ENCODE results near the gene ILDR1.

Gene ILDR1

GRCh38 chr3:121994551-121994950 is 27.5 kb downstream of the ILDR1 start:
- no peak for DNase-seq

GRCh38 chr3:121992601-121993560 is 29.2 kb downstream of the ILDR1 start:
- no peak for DNase-seq

DNA sequence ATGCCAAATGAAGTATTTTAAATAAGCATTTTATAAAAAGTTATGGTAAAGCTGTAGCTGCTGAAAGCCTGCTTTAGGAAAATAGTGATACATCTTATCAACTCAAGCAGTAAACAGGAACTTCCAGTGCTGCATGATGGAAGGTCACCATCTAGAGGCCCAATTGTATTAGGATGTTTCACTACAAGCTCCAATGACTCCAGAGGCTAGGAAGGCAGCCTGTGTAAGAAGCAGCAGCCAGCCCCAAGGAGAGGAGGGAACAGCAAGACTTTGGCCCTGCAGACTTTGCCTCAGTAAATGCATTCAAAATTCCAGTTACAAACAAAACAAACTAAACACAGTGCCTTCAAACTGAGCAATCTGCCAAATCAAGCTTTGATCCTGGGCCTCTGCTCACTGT is 32.1 kb downstream of the ILDR1 start:
- no peak for DNase-seq

- DNase-seq = no peak
These were observed 33.9 kb downstream of the ILDR1 start for GRCh38 chr3:121988146-121988545.

DNA sequence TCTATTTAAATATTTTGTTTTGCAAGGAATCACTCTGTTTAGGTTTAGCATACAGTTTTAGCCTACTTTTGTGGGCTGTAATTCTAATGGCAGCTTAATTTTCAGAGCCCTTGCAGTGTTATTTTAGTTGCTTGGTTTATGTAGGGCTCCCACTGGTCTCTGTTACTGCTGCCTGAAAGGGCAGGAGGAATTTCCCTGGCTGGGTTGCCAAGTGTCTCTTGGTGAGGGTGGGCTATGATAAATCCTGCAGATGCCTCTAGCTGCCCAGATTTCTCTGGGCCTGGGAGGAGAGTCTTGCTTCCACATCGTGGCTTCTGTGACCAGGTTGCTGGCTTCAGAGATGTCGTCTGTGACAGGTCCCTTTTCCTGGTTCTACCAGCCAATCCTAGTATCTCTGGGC is 36.2 kb downstream of the ILDR1 start:
- DNase-seq = no peak

DNA sequence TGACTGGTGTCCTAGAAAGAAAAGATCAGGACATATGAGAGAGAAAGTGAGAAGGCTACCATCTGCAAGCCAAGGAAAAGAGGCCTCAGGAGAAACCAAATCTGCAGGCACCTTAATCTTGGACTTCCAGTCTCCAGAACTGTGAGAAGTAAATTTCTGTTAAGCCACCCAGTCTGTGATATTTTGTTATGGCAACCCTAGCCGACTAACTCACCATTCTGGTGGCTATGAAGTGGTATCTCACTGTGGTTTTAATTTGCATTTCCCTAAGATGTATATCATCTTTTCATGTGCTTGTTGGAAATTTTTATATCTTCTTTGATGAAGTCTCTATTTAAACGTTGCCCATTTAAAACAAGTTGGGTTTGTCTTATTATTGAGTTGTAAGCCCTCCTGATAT is 40.6 kb downstream of the ILDR1 start:
- no peak for DNase-seq

DNA sequence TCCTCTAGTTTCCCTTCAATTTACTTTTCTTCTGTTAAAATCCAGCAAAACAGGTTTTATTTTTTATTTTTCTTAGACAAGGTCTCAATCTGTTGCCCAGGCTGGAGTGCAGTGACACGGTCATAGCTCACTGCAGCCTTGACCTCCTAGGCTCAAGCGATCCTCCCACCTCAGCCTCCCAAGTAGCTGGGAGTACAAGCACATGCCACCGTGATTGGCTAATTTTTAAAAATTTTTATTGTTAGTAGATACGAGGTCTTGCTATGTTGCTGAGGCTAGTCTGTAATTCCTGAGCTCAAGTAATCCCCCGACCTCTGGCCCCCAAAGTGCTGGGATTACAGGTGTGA is 41.6 kb downstream of the ILDR1 start:
- DNase-seq = no peak

DNA sequence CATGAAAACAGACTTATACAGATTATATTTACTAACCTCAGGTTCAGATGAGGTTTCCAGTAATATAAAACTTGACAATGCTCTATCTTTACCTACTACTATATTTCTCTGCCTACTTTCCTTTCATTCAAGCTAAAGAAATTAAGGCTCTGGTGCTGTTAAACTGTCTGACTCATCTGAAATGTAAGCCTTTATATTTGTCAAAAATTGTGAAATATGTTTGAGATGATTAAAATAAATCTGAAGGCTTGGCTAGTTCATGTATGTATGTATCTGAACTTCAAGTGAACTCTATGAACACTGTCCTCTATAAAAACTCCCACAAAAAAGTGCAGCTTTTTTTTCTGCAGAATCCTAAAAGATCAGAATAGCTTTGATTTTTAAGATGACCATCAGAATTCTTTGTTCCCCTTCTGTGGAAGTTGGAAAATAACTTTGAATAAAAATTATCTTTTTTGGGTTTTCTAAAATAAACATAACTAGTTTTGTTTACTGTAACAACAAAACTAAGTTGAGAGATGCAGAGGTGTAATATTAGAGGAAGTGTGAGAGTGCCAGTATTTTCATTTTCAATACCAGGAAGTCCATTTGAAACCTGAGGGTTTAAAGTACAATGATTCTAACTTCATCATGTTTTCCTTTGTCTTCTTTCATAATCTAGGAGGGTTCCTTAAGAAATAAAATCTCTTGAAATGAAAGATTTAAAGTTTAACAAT is 42.2 kb downstream of the ILDR1 start:
- no peak for DNase-seq

GRCh38 chr3:121979246-121979645 is 42.8 kb downstream of the ILDR1 start:
- DNase-seq = no peak

GRCh38 chr3:121976727-121977126 is 45.3 kb downstream of the ILDR1 start:
- no peak for DNase-seq

DNA sequence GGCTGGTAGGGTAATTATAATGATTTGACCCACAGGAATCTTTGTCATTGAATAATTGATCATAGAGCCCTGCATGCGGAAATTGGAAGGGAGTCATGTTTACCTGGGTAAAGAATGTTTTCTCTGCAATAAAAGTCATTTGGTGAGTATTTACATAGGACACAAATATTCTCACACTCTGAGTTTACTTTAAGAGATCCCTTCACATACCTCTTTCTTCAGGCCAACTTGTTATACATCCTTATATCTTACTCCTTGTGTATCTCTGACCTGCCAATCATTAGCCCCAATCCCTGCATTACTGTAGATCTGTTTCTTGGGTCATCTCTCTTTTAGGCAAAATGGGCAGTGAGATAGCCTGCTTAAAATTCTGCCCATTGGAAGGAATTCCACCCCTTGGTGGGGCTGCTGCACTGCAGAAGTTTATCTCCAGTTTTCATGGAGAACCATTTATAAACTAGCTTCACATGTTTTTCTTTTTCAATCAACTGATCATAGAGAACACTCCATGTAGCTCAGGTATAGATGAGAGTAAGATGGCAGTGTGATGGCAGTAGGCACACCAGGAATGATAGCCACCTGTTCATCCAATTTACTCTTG is 46.2 kb downstream of the ILDR1 start:
- DNase-seq = no peak

- DNase-seq = no peak
These were observed 47.4 kb downstream of the ILDR1 start for GRCh38 chr3:121974601-121975111.

- DNase-seq = no peak
These were observed 52.0 kb downstream of the ILDR1 start for GRCh38 chr3:121970047-121970446.

DNA sequence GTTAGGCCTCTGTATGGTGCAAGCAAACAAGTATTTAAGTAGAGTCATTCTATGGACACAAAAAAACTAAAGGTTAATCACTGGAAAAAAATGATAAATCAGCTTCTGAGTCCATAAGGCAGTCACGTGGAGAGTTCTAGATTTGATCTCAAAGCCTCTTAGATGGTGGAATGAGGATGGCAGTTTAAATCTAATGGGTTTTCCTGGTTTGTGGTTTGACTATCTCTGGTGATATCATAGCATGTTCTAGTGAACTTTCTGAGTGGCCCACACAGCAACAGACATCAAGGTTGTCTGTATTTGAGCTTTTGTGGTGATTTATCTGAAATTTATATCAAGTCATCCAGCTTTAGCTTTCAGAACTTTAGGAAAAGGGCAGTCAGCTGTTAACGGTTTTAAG is 52.4 kb downstream of the ILDR1 start:
- DNase-seq = no peak

GRCh38 chr3:121963608-121964007 is 58.4 kb downstream of the ILDR1 start:
- no peak for DNase-seq

- no peak for DNase-seq
These were observed 59.6 kb downstream of the ILDR1 start for GRCh38 chr3:121962443-121962842.

- DNase-seq = no peak
These were observed 60.8 kb downstream of the ILDR1 start for GRCh38 chr3:121961283-121961682.

- no peak for DNase-seq
These were observed 63.2 kb downstream of the ILDR1 start for GRCh38 chr3:121958801-121959200.

DNA sequence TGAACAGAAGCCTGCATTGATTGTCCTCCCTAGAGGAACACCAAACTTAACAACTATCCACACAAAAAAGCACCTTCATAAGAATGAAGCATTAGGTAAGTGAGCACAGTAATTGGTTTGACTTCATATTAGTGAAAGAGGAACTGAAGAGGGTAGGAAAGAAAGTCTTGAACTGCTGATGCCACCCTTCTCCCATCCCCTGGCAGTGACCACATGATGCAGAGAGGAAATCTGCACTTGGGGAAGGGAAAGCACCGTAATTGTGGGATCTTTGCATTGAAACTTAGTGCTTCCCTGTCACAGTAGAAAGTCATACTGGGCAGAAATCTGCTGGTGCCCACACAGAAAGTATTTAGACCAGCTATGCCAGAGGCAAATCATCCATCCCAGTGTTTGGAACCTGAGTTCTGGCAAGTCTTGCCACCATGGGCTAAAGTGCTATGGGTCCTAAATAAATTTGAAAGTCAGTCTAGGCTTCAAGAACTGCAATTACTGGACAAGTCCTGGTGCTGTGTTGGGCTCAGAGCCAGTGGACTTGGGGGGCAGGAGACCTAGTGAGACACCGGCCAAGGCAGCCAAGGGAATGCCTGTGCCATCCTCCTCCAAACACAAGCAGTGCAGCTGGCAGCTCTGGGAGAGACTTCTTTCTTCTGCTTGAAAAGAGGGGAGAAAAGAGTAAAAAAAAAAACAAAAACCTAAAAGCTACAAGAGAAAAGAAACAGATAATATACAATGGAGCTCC is 64.2 kb downstream of the ILDR1 start:
- DNase-seq = peak in 18 of 58 donors; percentile 0 to 32 (median 10)

GRCh38 chr3:121956363-121956762 is 65.7 kb downstream of the ILDR1 start:
- DNase-seq = no peak

DNA sequence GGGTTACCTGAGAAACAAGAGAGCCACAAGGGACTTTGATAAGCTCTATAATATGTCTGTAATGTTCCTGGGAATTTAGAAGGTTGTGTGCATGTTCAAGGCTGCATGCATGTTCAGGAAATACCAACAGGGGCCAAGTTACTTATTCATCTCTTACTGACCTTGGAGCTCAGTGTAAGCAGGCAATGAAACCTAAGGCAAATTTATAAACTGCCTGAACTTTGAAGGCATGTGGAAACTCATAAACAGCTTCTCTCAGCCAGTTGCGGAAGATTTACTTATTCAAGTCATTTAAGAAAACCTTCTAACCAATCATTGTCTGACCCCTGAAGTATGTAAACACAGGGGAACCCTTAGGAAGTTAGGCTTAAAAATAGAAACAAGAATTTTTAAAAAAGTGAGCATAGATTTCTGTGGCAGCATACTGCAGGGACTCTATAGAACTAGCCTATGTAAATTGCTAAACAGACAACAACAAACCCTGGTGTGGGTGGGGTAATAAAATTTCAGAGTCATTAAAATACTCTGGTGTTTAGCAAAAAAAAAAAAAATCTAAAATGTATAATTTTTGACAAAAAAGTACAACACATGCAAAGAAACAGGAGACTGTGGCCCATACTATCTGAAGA is 70.6 kb downstream of the ILDR1 start:
- no peak for DNase-seq

Data from anterior cingulate cortex (tissue), 58 donors.